A204.1 (cell line): Measurements from ENCODE around the gene FTH1.
"Not testable (repeated sequence)": the region's sequence is repeated elsewhere in the genome, so short reads cannot be mapped to it uniquely, and the experiment has no call there.

Source experiments
- FAIRE-seq: peaks from 2 replicates; lab custom pipeline; 2012; peaks lifted over from hg19 to GRCh38; lab: Jason Lieb, UNC

Gene FTH1

DNA sequence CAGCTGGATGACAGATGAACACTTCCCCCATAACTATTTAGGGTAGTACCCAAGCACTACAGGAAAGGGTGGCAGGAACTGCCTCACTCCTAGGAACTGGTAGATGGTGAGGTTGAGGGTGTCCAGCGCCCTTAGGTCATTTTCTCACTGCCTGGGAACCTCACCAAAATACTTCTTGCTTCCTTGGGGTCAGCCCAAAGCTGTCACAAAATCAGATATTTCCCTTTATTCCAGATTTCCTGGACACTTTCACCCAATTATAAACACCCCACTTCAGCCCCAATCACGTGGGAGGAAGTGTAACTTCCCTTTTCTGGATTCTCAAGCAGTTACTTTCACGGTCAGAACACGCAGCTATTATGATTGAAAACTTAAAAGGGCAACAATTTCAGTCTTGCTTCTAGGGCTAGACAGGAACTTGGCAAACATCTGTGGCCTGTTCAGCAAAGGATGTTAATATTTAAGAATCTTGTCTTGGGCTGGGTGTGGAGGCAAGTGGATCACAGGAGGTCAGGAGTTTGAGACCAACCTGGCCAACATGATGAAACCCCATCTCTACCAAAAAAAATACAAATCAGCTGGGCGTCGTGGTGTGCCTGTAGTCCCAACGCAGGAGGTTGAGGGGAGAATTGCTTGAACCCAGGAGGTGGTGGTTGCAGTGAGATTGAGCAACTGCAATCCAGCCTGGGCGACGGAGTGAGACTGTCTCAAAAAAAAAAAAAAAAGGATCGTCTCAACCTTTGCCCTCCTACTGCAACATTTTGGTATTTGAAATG lies 4.0 kb downstream of the FTH1 start:
- FAIRE-seq = no peak

DNA sequence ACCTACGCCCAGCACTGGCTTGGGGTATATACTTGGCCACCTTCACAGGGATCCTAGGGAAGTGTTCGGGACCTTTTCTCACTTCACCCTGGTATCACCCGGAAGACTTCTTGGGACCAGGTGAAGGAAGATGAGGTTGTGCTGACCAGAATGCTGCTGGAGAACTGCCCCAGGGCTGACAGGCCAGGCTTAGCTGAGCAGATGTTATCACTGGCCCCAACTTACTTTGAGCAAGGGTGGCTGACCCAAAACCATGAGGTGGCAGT lies 4.5 kb downstream of the FTH1 start:
- FAIRE-seq = no peak

DNA sequence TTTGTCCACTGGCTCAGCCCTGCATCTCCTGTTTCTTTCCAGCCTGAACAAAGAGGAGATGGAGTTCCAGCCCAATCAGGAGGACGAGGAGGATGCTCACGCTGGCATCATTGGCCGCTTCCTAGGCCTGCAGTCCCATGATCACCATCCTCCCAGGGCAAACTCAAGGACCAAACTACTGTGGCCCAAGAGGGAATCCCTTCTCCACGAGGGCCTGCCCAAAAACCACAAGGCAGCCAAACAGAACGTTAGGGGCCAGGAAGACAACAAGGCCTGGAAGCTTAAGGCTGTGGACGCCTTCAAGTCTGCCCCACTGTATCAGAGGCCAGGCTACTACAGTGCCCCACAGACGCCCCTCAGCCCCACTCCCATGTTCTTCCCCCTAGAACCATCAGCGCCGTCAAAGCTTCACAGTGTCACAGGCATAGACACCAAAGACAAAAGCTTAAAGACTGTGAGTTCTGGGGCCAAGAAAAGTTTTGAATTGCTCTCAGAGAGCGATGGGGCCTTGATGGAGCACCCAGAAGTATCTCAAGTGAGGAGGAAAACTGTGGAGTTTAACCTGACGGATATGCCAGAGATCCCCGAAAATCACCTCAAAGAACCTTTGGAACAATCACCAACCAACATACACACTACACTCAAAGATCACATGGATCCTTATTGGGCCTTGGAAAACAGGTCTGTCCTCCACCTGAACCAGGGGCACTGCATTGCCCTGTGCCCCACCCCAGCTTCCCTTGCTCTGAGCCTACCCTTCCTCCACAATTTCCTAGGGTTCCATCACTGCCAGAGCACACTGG lies 5.0 kb downstream of the FTH1 start:
- no peak for FAIRE-seq

DNA sequence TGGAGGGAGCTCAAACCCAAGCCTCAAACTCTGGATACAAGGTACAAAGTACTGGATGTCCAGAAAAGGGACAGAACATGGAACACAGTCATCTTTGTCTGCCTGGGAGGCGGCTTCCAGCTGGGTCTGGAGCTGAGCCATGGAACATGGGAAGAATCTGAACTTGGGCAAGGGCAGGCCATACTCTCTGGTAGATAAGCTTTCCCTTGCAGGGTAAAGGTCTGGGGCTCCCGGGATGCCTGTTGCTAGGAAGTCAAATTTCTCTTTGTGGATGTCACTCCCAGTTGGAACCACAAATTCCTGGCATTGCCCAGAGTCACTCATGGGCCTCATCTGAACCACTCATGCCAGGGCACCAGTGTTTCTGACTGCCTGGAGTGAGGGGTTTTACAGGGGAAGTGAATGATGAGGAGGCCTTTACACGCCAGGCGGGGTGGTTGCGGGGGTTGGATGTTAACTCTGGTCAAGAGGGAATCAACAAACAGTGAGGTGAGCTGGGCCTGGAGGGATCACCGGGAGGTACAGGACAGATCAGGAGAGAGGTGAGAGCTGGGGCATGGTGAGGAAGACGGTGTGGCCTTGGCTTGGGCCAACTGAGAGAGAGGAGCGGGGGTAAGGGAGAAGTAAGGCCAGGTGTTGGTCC lies 5.7 kb downstream of the FTH1 start:
- FAIRE-seq = no peak

DNA sequence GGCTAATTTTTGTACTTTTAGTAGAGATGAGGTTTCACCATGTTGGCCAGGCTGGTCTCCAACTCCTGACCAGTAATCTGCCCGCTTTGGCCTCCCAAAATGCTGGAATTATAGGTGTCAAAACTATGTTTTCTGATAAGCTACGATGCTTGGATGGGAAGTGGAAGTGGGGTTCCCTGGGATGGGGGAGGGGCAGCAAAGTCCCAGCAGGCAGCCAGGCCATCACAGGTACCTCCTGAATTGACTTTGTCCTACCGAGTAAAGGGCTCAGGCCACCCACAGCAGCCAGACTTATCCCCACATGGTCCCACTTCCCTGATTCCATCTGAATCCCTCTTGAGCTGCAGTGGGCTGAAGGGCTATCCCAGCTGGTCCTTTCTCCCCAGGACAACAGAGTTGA lies 6.9 kb downstream of the FTH1 start:
- FAIRE-seq = no peak

DNA sequence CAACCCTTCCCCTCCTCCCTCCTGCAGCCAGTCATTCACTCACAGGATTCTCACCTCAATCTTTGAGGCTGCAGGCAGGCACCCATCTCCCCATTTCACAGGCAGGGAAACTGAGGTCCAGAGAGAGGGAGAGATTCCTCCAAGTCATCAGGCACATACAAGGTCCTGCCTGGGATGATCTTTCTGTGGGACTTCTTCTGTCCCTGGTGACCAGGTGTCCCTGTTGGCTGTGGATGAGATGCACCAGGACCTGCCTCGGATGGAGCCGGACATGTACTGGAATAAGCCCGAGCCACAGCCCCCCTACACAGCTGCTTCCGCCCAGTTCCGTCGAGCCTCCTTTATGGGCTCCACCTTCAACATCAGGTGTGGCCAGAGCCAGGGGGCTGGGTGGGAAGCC lies 7.8 kb downstream of the FTH1 start:
- no peak for FAIRE-seq

DNA sequence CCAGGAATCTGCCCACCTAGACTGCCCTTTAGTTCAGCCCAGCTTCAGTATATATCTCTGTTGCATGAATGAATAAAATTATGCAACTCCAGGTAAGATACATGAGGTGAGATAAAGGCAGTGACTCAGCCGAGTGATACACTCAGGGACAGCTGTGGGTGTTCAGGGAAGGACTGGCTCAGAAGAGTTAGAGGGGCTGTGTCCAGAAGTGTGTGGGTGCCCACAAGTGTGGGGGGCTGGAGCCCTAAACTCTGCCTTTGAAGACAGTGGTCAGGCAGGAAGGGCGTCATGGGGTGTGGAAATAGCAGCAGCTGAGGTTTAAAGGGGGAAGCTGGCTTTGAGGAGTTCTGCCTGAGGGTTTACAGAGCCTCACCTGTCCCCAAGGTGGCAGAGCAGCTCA lies 8.3 kb downstream of the FTH1 start:
- FAIRE-seq = no peak

DNA sequence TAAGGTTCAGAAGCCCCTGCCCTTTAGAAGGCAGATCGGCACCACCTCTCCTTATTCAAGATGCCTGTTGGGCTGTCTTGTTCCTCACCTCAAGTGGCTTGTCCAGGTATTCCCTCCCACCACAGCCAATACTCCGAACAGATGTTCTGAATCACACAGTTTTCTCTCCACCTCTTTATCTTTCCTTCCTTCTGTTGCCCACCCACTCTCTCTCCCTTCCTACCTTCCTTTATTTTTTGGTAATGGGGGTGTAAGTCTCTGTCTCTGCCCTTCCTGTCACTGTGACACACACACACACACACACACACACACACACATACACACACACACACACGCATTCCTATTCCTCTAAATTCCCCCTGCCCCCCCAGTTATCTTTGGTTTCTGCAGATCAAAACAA lies 8.8 kb downstream of the FTH1 start:
- no peak for FAIRE-seq

DNA sequence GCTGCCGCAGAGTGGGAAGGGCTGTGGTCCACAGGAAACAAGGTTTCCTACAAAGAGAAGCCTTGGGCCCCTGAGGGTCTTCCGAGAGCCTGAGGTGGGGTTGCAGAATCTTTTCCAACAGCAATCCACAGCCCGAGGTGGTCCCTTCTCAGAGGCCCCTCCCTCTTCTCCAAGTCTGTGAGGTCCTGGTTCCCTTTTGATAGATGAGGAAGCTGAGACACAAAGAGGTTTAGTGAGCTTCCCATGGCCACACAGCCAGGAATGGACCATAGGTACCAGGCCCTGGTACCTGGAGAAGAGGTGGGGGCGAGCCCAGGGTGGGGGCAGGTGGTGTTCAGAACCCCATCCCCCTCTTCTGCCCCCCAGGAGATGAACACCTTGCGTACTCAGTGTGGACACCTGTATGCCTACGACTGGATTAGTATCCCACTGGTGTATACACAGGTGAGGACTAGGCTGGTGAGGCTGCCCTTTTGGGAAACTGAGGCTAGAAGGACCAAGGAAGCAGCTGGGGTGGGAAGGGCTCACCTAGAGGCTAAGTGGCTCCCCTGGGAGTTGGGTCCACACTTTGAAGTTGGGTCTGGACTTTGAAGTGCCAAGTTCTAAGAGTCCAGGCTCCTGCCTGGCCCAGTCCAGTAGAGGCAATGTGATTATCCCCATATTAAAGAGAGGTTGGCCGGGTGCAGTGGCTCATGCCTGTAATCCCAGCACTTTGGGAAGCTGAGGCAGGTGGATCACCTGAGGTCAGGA lies 10.2 kb downstream of the FTH1 start:
- no peak for FAIRE-seq

DNA sequence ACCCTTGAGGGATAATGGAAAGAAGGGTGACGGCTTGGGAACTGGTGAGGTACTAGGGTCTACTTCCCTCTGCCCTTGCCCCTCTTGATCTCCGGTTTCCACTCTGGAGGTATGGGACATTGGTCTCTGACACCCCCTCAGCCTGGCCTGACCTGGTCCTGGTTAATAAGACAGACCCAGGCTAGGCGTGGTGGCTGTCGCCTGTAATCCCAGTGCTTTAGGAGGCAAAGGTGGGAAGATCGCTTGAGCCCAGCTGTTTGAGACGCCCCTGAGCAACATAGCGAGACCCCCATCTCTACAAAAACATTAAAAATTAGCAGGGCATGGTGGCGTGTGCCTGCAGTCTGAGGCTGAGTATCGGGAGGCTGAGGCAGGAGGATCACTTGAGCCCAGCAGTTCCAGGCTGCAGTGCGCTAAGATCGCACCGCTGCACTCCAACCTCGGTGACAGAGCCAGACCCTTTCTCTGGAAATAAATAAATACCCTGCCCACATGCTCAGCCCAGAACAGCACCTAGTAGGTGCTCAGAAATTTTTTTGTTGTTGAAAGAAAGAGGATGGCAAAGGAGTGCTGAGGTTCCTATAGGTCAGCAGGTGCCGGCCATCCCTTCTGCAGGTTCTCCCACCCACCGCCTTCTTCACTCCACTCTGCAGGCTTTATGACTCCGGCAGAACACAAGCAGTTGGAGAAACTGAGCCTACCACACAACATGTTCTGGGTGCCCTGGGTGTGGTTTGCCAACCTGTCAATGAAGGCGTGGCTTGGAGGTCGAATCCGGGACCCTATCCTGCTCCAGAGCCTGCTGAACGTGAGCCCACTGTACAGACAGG lies 11.0 kb downstream of the FTH1 start:
- no peak for FAIRE-seq

DNA sequence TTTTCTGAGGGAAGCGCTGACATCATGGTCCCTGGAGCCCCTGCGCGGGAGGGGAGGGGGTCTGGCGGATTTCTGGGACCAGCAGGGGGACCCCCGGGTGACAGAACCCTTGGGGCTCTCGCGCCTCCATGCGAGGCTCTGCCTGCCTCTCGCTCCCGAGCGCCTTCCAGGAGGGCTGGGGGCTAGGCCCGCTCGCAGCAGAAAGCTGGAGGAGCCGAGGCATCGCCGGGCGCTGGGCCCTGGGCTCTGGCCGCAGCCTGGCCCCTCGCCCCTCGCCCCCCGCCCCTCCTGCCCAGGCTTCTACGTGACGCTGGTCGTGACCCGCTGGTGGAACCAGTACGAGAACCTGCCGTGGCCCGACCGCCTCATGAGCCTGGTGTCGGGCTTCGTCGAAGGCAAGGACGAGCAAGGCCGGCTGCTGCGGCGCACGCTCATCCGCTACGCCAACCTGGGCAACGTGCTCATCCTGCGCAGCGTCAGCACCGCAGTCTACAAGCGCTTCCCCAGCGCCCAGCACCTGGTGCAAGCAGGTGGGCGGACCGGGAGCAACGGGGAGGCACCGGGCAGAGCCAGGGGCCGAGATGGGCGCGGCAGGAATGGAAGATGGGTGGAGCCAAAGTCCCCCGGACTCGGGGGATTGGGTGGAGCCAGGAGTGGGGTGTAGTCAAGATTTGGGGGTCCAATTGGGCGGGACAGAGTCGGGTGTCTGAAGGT lies 11.9 kb downstream of the FTH1 start:
- no peak for FAIRE-seq

DNA sequence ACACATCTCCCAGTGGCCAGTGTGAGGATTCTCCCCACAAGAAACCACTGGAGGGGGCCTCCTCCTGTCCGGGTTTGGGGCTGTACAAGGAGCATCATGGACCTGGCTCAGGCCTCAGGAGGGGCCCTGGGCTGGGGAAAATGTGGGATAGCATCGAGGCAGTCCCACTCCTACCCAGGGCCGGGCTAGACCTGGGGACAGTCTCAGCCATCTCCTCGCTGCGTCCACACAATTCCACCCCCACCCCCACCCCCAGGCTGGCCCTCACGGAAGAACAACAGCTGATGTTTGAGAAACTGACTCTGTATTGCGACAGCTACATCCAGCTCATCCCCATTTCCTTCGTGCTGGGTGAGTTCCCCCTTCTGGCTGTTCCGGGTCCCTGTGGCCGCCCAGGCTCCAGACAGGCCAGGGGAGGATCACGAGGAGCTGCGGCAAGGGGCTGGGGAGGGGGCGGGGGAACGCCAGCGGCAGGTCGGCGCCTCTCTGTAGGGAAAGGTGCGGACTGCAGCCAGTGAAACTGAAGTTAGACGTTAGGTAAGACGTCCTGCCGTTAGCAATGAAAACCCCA lies 12.5 kb downstream of the FTH1 start:
- FAIRE-seq = no peak

DNA sequence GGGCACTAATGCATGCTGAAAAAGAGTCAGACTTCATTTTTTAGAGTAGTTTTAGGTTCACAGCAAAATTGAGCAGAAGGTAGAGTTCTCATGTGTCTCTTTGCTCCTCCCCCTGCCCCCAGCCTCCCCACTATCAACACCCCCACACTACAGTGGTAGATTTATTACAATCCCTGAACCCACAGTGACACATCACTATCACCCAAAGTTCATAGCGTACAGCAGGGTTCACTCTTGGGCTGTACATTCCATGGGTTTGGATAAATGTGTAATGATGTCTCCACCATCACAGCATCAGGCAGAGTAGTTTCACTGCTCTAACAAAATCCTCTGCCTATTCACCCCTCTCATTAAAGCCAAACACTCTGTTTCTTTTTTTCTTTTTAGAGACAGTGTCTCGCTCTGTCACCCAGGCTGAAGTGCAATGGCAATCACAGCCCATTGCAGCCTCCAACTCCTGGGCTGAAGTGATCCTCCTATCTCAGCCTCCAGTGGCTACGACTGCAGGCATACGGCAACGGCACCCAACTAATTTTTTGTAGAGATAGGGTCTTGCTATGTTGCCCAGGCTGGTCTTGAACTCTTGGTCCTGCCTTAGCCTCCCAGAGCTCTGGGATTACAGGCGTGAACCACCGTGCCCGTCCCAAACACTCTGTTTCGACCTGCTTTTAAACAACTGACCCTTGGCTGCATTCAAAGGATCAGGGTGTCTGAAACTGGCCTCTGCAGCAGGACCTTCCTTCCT lies 13.2 kb downstream of the FTH1 start:
- FAIRE-seq = no peak

DNA sequence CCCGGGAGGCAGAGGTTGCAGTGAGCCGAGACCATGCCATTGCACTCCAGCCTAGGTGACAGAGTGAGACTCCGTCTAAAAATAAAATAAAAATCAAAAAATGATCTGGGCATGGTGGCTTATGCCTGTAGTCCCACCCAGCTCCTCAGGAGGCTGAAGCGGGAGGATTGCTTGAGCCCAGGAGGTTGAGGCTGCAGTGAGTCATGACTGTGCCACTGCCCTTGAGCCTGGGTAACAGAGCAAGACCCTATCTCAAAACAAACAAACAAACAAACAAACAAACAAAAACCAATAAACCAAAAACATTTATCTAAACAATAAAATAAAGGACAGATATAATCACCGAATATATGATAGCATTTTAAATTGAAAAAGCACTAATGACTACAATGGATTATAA lies 13.8 kb downstream of the FTH1 start:
- FAIRE-seq = not testable (repeated sequence)

DNA sequence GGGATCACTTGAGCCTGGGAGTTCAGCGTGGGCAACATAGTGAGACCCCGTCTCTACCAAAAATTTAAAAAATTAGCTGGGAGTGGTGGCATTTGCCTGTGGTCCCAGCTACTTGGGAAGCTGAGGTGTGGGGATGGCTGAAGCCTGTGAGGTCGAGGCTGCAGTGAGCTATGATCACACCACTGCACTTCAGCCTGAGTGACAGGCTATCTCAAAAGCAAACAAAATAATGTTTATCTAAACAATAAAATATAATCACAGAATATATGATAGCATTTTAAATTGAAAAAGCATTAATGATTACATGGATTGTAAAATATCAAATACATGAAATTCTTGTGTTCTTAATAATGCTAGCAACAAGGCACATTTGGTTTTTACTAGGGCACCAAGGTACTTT lies 14.6 kb downstream of the FTH1 start:
- no peak for FAIRE-seq

DNA sequence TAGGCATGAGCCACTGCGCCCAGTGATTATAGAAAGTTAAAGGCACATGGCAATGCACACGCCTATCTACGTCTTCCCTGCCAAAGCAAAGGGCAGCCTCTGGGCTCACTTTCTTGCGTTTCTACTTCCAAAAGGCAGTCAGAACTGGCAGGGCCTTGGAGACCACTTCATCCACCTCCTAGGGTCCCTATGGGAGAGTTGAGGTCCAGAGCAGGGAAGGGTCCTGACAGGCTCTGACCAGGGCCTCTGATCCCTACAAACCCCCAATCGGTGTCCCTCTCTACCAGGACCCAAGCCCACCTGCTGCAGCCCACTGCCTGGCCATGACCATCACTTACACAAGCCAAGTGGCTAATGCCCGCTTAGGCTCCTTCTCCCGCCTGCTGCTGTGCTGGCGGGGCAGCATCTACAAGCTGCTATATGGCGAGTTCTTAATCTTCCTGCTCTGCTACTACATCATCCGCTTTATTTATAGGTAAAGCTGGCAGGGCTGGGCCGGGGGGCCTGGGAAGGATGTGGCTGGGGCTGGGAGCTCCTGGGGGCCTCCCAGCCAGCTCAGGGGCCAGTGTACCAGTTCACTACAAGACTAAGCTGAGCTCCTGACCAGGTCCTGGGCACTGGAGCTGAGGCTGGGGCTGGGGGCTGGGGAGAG lies 15.8 kb downstream of the FTH1 start:
- FAIRE-seq = no peak

DNA sequence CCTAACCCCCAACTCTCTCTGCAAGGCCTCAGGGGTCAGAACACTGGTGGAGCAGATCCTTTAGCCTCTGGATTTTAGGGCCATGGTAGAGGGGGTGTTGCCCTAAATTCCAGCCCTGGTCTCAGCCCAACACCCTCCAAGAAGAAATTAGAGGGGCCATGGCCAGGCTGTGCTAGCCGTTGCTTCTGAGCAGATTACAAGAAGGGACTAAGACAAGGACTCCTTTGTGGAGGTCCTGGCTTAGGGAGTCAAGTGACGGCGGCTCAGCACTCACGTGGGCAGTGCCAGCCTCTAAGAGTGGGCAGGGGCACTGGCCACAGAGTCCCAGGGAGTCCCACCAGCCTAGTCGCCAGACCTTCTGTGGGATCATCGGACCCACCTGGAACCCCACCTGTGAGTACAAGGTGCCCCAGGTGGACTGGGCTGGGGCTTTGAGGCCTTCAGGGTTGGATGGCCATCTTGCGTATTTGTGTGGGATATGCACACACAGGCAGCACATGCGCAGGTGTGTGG lies 17.3 kb downstream of the FTH1 start, which contains the start of gene BEST1:
TSS of gene BEST1 (plus strand) at position 317 of the 513 bp plus-strand sequence. CDS start 1,456 bp downstream, outside the sequence.
- no peak for FAIRE-seq

DNA sequence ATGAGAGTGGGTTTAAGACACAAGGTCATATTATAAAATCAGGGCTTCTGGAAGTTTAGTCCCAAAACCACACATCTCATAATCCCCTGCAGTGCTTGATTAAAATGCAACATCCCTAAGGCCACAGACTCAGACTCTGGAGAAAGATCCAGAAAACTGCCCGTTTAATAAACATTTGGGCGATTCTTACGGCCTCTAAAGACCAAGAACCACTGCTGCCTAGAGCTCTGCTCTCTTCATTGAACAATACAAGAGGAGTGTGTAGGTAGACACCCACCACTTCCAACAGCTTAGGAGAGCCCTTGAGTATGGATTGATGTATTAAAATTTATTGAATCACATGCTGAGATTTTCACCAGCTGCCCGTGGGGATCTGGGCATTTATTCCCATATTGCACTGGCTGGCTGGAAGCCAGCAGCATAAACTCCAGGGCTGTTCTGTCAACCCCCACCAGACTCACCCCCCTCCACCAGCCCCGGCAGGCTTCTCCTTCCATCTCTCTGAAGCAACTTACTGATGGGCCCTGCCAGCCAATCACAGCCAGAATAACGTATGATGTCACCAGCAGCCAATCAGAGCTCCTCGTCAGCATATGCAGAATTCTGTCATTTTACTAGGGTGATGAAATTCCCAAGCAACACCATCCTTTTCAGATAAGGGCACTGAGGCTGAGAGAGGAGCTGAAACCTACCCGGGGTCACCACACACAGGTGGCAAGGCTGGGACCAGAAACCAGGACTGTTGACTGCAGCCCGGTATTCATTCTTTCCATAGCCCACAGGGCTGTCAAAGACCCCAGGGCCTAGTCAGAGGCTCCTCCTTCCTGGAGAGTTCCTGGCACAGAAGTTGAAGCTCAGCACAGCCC lies 18.0 kb downstream of the FTH1 start:
- no peak for FAIRE-seq
